GM12801 (cell line): ENCODE data around the gene NRCAM.

Source experiments
- TF ChIP-seq, protein P1 (sequence below): IDR thresholded peaks from one replicate; pipeline ENCODE4 v1.5.1; 2011; ENCODE audit warnings: control low read depth; ENCODE audit not compliant: insufficient read length; ENCODE audit errors: extremely low read depth

The NRCAM gene

DNA sequence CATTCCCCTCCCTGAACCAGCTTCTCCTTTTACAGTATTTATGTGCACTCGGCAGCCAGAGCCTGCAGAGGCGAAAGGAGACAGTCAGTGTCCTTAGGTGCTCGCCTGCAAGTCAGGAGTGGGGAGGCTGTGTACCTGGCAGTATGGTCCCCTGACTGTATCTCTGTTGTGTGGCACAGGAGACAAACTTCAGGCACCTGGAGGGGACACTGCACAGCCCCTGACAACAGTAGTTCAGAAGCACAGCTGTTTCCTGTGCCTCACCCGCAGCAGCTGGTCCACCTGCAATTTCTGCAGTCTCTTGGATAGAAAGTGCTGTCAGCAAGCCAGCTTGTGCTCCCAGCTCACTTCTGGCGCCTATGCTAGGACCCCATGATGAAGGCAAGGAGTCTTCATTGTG is 252.7 kb downstream of the NRCAM start:
- TF ChIP-seq, protein P1, sequence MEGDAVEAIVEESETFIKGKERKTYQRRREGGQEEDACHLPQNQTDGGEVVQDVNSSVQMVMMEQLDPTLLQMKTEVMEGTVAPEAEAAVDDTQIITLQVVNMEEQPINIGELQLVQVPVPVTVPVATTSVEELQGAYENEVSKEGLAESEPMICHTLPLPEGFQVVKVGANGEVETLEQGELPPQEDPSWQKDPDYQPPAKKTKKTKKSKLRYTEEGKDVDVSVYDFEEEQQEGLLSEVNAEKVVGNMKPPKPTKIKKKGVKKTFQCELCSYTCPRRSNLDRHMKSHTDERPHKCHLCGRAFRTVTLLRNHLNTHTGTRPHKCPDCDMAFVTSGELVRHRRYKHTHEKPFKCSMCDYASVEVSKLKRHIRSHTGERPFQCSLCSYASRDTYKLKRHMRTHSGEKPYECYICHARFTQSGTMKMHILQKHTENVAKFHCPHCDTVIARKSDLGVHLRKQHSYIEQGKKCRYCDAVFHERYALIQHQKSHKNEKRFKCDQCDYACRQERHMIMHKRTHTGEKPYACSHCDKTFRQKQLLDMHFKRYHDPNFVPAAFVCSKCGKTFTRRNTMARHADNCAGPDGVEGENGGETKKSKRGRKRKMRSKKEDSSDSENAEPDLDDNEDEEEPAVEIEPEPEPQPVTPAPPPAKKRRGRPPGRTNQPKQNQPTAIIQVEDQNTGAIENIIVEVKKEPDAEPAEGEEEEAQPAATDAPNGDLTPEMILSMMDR: no peak

DNA sequence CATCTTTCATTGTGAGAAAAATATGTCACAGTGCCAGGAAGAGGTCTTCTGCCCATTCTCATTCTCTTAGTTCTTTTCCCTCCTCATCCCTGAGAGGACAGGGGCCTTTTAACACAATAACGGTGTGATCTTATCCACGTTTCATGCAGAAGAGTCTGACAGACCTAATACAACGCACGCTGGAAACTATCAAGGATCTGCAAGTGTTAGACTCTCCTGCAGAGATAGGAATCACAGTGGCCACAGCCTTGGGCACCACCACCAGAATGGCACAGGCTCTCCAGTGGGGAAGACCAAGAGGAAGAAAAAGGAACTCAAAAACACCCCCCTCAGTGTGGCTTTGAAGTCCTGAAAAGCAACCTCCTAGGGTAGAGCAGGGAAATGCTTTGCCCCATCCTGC is 253.5 kb downstream of the NRCAM start:
- TF ChIP-seq, protein P1: no peak

GRCh38 chr7:108201766-108202165 is 254.5 kb downstream of the NRCAM start:
- TF ChIP-seq, protein P1: no peak

- TF ChIP-seq, protein P1: no peak
These were observed 255.9 kb downstream of the NRCAM start for GRCh38 chr7:108200326-108200725.

DNA sequence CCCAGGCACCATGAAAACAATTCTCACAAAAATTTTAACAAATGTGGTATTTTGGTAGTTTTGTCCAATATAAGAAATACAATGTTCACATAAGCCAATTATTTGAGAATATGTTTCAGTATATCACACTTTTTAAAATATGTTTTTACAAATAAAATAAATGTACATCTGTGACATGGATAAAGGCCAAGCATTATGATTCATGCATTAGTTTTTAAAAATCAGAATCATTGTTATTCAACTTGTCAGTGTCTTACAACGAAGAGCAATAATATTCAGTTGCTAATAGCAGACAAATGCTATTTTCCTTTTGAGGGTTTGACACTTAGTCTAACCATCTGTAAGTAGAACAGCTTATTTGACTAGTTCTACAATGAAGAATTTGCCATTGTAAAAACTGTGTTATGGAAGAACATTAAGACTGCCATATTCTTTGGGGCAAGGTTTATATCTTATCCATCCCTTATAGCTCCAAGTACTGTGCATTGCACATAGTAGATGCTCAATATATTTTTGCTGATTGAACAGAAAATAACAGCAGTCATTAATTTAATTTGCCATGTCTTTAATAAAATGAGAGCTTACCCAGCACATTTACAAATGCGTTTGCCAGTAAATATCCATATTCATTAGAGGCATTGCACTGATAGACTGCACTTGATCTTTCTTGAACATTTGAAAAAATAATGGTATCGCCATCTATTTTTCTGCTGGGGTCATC is 258.7 kb downstream of the NRCAM start:
- TF ChIP-seq, protein P1: no peak

- TF ChIP-seq, protein P1: no peak
These were observed 260.2 kb downstream of the NRCAM start for GRCh38 chr7:108196004-108196403.

DNA sequence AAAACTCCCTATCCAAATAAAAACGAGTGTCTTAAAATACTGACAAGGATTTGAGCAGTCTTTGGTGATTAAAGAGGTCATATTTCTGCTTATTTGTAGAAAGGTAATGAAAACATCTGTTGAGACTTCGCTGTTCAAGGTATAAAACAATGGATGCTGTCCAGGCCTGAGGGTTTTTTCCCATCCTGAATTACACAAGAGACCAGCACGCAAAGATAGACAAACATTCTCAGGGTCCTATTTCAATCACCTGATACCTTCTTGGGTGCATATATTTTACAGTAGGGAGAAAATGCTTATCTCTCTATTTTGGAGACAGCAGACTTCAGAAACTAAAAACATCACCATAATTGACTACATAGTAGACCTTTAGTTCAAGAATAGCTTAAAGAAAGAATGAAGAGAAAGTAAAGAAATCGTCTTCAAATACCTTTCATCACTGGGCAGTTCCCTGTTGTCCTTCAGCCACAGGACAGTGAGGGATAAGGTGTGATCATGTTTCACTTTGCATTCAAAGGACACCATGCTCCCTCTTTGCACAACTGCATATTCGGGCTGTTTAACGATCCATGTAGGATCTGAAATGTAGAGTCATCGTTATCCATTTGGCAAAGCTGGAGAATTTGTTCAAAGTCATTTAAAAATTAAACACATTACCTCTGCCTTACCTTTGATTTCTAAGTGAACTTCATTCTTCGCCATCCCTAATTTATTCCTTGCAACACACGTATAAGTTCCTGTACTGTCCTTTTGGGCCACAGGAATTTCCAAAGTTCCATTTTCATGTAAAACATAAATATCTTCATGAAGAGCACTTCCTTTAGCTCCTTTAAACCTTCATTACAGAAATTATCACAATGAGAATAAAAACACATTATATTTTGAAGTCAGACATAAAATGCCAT is 262.4 kb downstream of the NRCAM start:
- TF ChIP-seq, protein P1: no peak
